Upper lobe of right lung (tissue), 1 donor: ENCODE measurements around the gene TPO. TPM values are rescaled to one million over a fixed set of nuclear protein-coding genes. Genes with fewer than 3 reads are reported as not detected.

Source experiments
- ATAC-seq: fragments of 200-7000 bp; cut with Tn5 transposase; one replicate; pipeline ENCODE4 v1.9.1; 2020; ENCODE audit warnings: mild to moderate bottlenecking, moderate library complexity
- DNase-seq: peaks from one replicate; pipeline ENCODE4 v3.0.0-alpha.2; 2020
- H3K27ac ChIP-seq: fragments of 200-600 bp; one replicate; pipeline ENCODE4 v1.8.0; 2022
- H3K27me3 ChIP-seq: fragments of 200-600 bp; one replicate; pipeline ENCODE4 v1.8.0; 2022; ENCODE audit warnings: mild to moderate bottlenecking
- H3K36me3 ChIP-seq: fragments of 200-600 bp; one replicate; pipeline ENCODE4 v1.8.0; 2022
- H3K4me1 ChIP-seq: fragments of 200-600 bp; one replicate; pipeline ENCODE4 v1.8.0; 2022
- H3K4me3 ChIP-seq: fragments of 200-600 bp; one replicate; pipeline ENCODE4 v1.8.0; 2022; ENCODE audit warnings: mild to moderate bottlenecking
- H3K9me3 ChIP-seq: fragments of 200-600 bp; one replicate; pipeline ENCODE4 v1.8.0; 2022
- intact Hi-C: fragments of 100-400 bp; cut with DNase I; formaldehyde crosslinking; loops from one replicate; pipeline ENCODE4 v1.11.0; 2022
- total RNA-seq: library from RNA; stranded (reverse); fragmentation: NEBNext Ultra II Directional; extraction: Animal tissue kit (Norgen Biotek cat#: 25700); gene quantifications from one replicate; pipeline ENCODE4 v1.2.1, GENCODE V29; 2021
- TF ChIP-seq, protein P1 (sequence below): fragments of 200-600 bp; IDR thresholded peaks from one replicate; pipeline ENCODE4 v1.8.0; 2022; ENCODE audit warnings: antibody characterized with exemption
- donor health status: DM: no; HTN: yes; CAD: no; lungs with severe emphysema.

The TPO gene
- total RNA-seq, 1 donor from 2014 or later, result not detected

- intact Hi-C loops, result no loop called here
- no peaks in the 10 kb centered on the region for H3K27me3 ChIP-seq
- no peak overlapping the region for H3K4me3 ChIP-seq
- H3K4me1 ChIP-seq, result peaks cover 14% of the 10 kb centered on the region
- ATAC-seq (no peak), DNase-seq (peak; percentile 6)
- no peak overlapping the region for H3K27ac ChIP-seq
- H3K9me3 ChIP-seq, result no peaks in the 10 kb centered on the region
- H3K36me3 ChIP-seq, result no peaks in the 10 kb centered on the region
- TF ChIP-seq, protein P1, sequence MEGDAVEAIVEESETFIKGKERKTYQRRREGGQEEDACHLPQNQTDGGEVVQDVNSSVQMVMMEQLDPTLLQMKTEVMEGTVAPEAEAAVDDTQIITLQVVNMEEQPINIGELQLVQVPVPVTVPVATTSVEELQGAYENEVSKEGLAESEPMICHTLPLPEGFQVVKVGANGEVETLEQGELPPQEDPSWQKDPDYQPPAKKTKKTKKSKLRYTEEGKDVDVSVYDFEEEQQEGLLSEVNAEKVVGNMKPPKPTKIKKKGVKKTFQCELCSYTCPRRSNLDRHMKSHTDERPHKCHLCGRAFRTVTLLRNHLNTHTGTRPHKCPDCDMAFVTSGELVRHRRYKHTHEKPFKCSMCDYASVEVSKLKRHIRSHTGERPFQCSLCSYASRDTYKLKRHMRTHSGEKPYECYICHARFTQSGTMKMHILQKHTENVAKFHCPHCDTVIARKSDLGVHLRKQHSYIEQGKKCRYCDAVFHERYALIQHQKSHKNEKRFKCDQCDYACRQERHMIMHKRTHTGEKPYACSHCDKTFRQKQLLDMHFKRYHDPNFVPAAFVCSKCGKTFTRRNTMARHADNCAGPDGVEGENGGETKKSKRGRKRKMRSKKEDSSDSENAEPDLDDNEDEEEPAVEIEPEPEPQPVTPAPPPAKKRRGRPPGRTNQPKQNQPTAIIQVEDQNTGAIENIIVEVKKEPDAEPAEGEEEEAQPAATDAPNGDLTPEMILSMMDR, result no peak
Measured at GRCh38 chr2:1551905-1552304, 138.6 kb downstream of the TPO start.

DNA sequence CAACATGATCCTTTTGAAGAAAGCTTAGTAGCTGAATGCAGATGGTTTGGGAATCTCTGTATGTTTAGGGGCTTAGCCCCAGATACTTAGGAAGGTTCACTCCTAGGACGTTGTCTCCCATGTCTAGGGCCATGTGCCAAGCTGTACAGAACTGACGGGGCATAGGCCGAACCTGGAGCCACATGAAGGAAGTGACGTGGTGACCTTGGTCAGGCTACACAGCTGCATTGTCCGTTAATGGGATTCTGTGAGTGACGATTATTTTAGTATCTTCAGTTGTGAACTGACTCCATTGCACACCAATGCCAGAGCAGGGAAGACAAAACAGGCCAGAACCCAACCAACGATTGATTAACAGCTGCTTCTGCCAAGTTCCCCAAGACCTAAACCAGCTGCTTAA, 139.3 kb downstream of the TPO start:
- Histone ChIP-seq H3K9me3 (no peaks in the 10 kb centered on the region), H3K4me1 (peaks cover 14% of the 10 kb centered on the region), H3K27me3 (no peaks in the 10 kb centered on the region), H3K36me3 (no peaks in the 10 kb centered on the region), H3K4me3 (no peak overlapping the region), H3K27ac (no peak overlapping the region)
- no peak for ATAC-seq
- intact Hi-C loops, result no loop called here
- DNase-seq, result no peak
- TF ChIP-seq, protein P1, result no peak

DNA sequence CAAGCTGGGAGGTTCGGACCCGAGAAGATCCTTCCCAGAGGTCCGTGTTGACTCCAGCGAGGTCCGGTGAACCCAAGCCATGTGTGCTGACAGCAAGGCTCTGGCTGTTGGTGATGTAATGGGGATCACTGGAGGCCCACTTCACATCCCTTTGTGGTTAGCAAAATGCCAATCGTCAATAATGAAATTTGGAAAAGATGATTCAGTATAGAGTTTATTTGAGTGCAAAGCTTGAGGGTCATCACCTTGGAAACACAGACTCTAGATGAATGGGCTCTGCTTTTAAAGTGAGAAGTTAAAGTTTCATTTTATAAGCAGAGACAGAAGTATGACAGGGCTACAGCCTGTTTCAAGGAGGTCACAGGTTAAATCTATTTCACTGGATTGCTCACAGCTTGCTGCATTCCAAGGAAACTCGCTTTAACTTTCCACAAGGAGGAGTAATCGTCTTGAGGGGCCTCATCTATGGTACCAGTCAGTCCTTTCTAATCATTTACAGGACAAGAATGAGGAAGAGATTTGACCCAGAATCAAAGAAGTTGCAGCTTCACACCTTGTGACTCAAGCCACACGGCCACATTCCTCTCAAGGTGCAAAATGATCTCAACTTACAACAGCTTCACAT, 140.5 kb downstream of the TPO start:
- Histone ChIP-seq H3K4me1 (peaks cover 14% of the 10 kb centered on the region), H3K27ac (no peak overlapping the region), H3K36me3 (no peaks in the 10 kb centered on the region), H3K4me3 (no peak overlapping the region), H3K27me3 (no peaks in the 10 kb centered on the region), H3K9me3 (no peaks in the 10 kb centered on the region)
- DNase-seq (peak; percentile 6), ATAC-seq (peak; percentile 60)
- TF ChIP-seq, protein P1, result peak; percentile 11
- intact Hi-C loops, result no loop called here

DNA sequence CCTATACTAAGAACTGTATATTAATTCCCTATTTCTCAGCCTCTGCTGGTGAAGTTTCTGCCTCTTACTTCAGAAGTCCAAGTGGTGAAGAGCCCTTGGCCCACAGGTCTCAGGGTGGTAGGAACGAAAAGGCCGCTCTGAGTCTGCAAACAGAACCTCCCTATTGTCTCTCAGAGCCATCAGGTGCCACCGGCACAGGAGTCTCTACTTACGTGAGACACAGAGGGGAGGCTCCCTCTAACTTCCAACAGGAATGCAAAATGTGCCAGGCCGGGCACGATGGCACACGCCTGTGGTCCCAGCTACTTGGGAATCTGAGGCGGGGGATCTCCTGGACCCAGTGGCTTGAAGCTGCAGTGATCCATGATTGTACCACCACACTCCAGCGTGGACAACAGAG, 143.0 kb downstream of the TPO start:
- DNase-seq, result no peak
- Histone ChIP-seq H3K27me3 (no peaks in the 10 kb centered on the region), H3K4me3 (no peak overlapping the region), H3K27ac (no peak overlapping the region), H3K36me3 (no peaks in the 10 kb centered on the region), H3K4me1 (peaks cover 7% of the 10 kb centered on the region), H3K9me3 (no peaks in the 10 kb centered on the region)
- ATAC-seq, result no peak
- intact Hi-C loops, result no loop called here
- TF ChIP-seq, protein P1, result no peak

GRCh38 chr2:1556776-1557466, 143.7 kb downstream of the TPO start:
- Histone ChIP-seq H3K9me3 (no peaks in the 10 kb centered on the region), H3K36me3 (no peaks in the 10 kb centered on the region), H3K27ac (no peak overlapping the region), H3K27me3 (no peaks in the 10 kb centered on the region), H3K4me1 (peaks cover 7% of the 10 kb centered on the region), H3K4me3 (no peak overlapping the region)
- intact Hi-C loops, result no loop called here
- peak; percentile 11 for ATAC-seq
- TF ChIP-seq, protein P1, result no peak
- no peak for DNase-seq
